WERI-Rb-1 (cell line): ENCODE data around the gene PARD3B.

Experiments
- DNase-seq: peaks from one replicate; pipeline ENCODE4 v3.0.0-alpha.2; 2020
- H3K27ac ChIP-seq: fragments of 250-450 bp; sonication (Bioruptor Pico); 2 replicates; pipeline ENCODE4 v1.5.1; 2020; ENCODE audit warnings: mild to moderate bottlenecking, moderate library complexity
- H3K27me3 ChIP-seq: fragments of 250-450 bp; sonication (Bioruptor Pico); 2 replicates; pipeline ENCODE4 v1.5.1; 2021; ENCODE audit warnings: mild to moderate bottlenecking, low read depth, moderate library complexity; ENCODE audit not compliant: insufficient read depth, severe bottlenecking
- H3K36me3 ChIP-seq: fragments of 250-450 bp; sonication (Bioruptor Pico); 2 replicates; pipeline ENCODE4 v1.5.1; 2020; ENCODE audit warnings: mild to moderate bottlenecking, moderate library complexity
- H3K4me3 ChIP-seq: 2 replicates; pipeline ENCODE4 v1.5.1; 2011; ENCODE audit warnings: low read depth, mild to moderate bottlenecking, control low read depth, low read length
- H3K9me3 ChIP-seq: fragments of 250-450 bp; sonication (Bioruptor Pico); 2 replicates; pipeline ENCODE4 v1.5.1; 2021; ENCODE audit warnings: mild to moderate bottlenecking, moderate library complexity; ENCODE audit not compliant: severe bottlenecking
- TF ChIP-seq, protein P1 (sequence below): IDR thresholded peaks from 2 replicates; pipeline ENCODE4 v1.5.1; 2011; ENCODE audit warnings: low read depth, mild to moderate bottlenecking, control low read depth, inconsistent platforms, low read length

The PARD3B gene

DNA sequence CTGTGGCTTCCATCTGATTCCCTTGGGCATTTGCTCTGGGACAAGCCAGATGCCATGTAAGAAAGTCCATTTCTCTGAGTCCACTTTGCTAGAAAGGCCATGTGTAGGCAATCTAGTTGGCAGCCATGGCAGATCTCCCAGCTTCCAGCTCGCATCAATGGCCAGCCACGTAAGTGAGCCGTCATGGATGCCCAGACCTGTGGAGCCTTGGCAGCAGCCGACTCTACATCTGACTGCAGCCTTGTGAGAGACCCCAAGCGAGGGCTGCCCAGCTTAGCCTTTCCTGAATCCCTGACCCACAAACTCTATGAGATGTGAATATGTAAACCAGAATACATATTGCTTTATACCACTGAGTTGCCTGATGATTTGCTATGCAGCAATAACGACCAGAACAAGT lies 533.5 kb downstream of the PARD3B start:
- no peak overlapping the region for H3K4me3 ChIP-seq
- TF ChIP-seq, protein P1, sequence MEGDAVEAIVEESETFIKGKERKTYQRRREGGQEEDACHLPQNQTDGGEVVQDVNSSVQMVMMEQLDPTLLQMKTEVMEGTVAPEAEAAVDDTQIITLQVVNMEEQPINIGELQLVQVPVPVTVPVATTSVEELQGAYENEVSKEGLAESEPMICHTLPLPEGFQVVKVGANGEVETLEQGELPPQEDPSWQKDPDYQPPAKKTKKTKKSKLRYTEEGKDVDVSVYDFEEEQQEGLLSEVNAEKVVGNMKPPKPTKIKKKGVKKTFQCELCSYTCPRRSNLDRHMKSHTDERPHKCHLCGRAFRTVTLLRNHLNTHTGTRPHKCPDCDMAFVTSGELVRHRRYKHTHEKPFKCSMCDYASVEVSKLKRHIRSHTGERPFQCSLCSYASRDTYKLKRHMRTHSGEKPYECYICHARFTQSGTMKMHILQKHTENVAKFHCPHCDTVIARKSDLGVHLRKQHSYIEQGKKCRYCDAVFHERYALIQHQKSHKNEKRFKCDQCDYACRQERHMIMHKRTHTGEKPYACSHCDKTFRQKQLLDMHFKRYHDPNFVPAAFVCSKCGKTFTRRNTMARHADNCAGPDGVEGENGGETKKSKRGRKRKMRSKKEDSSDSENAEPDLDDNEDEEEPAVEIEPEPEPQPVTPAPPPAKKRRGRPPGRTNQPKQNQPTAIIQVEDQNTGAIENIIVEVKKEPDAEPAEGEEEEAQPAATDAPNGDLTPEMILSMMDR = no peak
- H3K27ac ChIP-seq = no peak overlapping the region
- no peaks in the 10 kb centered on the region for H3K9me3 ChIP-seq
- H3K36me3 ChIP-seq = no peaks in the 10 kb centered on the region
- DNase-seq = no peak
- no peaks in the 10 kb centered on the region for H3K27me3 ChIP-seq

DNA sequence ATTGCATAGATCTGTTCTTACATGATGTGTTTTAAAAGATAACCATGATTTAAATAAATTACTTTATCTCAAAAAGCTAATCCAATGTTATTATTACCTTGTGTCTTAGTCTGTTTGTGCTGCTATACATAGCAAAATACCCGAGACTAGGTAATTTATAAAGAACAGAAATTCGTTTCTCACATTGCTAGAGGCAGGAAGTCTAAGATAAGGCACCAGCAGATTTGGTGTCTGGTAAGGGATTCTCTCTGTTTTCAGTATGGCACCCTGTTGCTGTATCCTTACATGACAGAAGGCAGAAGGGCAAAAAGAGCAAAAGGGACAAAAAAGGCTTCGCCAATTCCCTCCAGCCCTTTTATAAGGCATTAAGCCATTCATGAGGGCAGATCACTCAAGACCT lies 533.9 kb downstream of the PARD3B start:
- no peak for DNase-seq
- Histone ChIP-seq H3K4me3 (no peak overlapping the region), H3K27ac (no peak overlapping the region), H3K36me3 (no peaks in the 10 kb centered on the region), H3K27me3 (no peaks in the 10 kb centered on the region), H3K9me3 (no peaks in the 10 kb centered on the region)
- TF ChIP-seq, protein P1 = no peak

DNA sequence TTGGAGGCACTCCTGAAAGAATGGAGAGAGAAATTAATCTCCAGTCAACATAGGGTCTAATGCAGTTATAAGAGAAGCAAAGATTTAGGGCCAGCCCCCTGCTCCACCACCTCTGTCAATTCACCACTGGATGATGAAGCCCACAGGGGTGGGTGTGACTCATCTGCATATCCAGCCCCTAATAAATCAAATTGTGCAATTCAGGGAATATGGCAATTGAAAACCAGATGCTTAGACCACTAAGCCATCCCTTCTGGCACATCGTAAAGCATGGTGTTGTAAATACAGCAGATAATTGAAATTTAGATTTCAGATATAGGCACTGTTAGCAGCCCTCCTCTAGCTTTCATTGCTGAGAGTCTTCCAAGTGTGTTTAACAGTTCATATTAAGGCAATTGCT lies 541.4 kb downstream of the PARD3B start:
- H3K9me3 ChIP-seq = no peaks in the 10 kb centered on the region
- H3K4me3 ChIP-seq = no peak overlapping the region
- no peaks in the 10 kb centered on the region for H3K36me3 ChIP-seq
- TF ChIP-seq, protein P1 = no peak
- H3K27ac ChIP-seq = no peak overlapping the region
- no peaks in the 10 kb centered on the region for H3K27me3 ChIP-seq
- DNase-seq = no peak

DNA sequence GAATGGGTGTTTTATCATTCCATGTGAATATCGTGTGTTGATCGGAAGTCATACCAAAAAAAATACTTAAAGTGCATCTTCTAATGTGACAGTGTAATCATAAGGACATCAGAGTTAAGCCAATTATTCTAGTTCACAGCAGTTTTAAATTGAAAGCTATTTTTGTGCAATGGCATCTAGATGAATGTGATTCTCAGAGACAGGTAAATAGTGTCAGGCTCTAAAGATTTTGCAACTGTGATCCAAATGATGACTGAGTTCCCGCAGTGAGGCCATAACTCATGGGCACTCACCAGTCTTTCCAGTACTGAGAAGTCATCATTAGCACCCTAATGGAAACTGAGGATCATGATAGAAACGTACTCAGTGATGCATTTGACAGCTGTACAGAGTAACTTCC lies 542.6 kb downstream of the PARD3B start:
- H3K36me3 ChIP-seq = no peaks in the 10 kb centered on the region
- DNase-seq = no peak
- TF ChIP-seq, protein P1 = no peak
- no peaks in the 10 kb centered on the region for H3K9me3 ChIP-seq
- no peak overlapping the region for H3K27ac ChIP-seq
- H3K4me3 ChIP-seq = no peak overlapping the region
- no peaks in the 10 kb centered on the region for H3K27me3 ChIP-seq

DNA sequence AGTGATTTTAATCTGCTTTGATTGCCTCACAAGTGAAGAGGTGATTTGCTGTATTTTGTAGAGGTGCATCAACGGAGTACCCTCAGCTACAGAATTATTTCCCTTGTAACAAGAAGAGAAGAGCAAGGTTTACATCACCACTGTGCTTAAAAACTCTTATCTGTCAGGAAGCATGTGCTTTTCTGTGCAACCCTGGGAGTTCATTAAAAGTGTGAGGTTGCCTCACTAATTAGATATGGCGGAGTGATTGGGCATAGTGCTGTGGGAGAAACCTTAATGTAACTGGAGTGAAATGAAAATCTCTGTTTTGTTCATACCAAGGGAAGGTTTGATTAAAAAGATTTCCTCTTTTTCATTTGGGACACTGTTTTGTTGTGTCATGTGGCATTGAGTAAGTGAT lies 544.7 kb downstream of the PARD3B start:
- no peak overlapping the region for H3K27ac ChIP-seq
- no peak for DNase-seq
- H3K9me3 ChIP-seq = no peaks in the 10 kb centered on the region
- H3K27me3 ChIP-seq = no peaks in the 10 kb centered on the region
- no peaks in the 10 kb centered on the region for H3K36me3 ChIP-seq
- no peak overlapping the region for H3K4me3 ChIP-seq
- TF ChIP-seq, protein P1 = no peak

DNA sequence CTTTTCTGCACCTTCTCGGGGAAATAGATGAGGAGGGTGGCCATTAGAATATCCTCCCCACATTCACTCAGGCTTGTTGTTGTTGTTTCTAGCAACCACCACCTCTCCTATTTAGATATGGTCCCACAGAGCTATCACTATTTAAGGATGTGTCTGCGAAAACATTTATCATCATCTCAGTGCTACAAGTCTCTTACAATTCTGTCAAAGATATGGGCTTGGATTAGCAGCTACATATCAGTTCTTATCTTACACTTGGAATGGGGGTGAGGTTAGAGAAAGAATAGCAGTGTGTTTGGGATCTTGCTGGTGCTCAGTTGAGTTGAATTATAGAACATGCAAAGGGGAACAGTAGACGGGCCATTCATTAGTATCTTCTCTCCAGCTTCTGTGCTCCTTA lies 546.1 kb downstream of the PARD3B start:
- no peaks in the 10 kb centered on the region for H3K36me3 ChIP-seq
- TF ChIP-seq, protein P1 = no peak

More for the DNA sequence above, 546.1 kb downstream of the PARD3B start:
- DNase-seq = no peak
- Histone ChIP-seq H3K4me3 (no peak overlapping the region), H3K27ac (no peak overlapping the region), H3K27me3 (no peaks in the 10 kb centered on the region), H3K9me3 (no peaks in the 10 kb centered on the region)
